ENCODE data around the gene PIP5K1B. TPM values are rescaled to one million over a fixed set of nuclear protein-coding genes. Genes with fewer than 3 reads are reported as not detected.

Gene PIP5K1B
- total RNA-seq, 1 experiment from 2014 or later, result not detected

- no TSS peak for BruUV-seq (replicated peaks)
- CTCF ChIA-PET, result no interaction called here
- Histone ChIP-seq H3K27me3 (ENCODE audit: control insufficient read depth, insufficient read depth, low read length) (no peaks in the 10 kb centered on the region), H3K4me1 (ENCODE audit: control insufficient read depth, insufficient read depth, low read length) (no peaks in the 10 kb centered on the region), H3K36me3 (ENCODE audit: control insufficient read depth, insufficient read depth, low read length) (no peaks in the 10 kb centered on the region), H3K4me3 (ENCODE audit: low read depth in 2 of 2, low read length in 2 of 2) (no peak overlapping the region), H3K27ac (ENCODE audit: low read length) (no peak overlapping the region), H3K9me3 (ENCODE audit: control insufficient read depth, insufficient read depth, low read depth, low read length) (no peaks in the 10 kb centered on the region)
- ATAC-seq (no peak), DNase-seq (ENCODE audit: low read depth, low spot score) (no peak)
- TF ChIP-seq POLR2AphosphoS5 (IDR thresholded peaks at IDR 0.05; ENCODE audit: low read depth, low read length) (no peak), SIN3A (IDR thresholded peaks at IDR 0.05; ENCODE audit: borderline replicate concordance, insufficient read depth, low read depth, low read length) (no peak), REST (IDR thresholded peaks at IDR 0.05; ENCODE audit: insufficient read depth in 1 of 2, low read depth in 2 of 2, low read length in 1 of 2) (no peak), CTCF (IDR thresholded peaks at IDR 0.05) (no peak), TCF7L2 (IDR thresholded peaks at IDR 0.05; ENCODE audit: low read depth, low read length) (no peak)
- intact Hi-C loops (cut with micrococcal nuclease; ENCODE audit: unreplicated experiment) (no loop called here), in situ Hi-C loops (cut with HindIII; ENCODE audit: low pct_unique_long_range_greater_than_20kb, low sequenced_read_pairs) (no loop called here)
- POLR2A ChIA-PET, result no interaction called here
These were observed 131.7 kb downstream of the PIP5K1B start for GRCh38 chr9:68836788-68837187.

- no peaks in the 10 kb centered on the region for H3K4me1 ChIP-seq (ENCODE audit: control insufficient read depth, insufficient read depth, low read length)
- no TSS peak for BruUV-seq (replicated peaks)
- ChIA-PET CTCF (interaction anchor here (0.6 kb wide), 1 partner anchor 172 kb away, joined by 3 read pairs; no protein-coding TSS in a partner anchor), POLR2A (no interaction called here)
- H3K27me3 ChIP-seq (ENCODE audit: control insufficient read depth, insufficient read depth, low read length), result no peaks in the 10 kb centered on the region
- no peak overlapping the region for H3K4me3 ChIP-seq (ENCODE audit: low read depth in 2 of 2, low read length in 2 of 2)
- in situ Hi-C loops (cut with HindIII; ENCODE audit: low pct_unique_long_range_greater_than_20kb, low sequenced_read_pairs) (no loop called here), intact Hi-C loops (cut with micrococcal nuclease; ENCODE audit: unreplicated experiment) (no loop called here)
- DNase-seq (ENCODE audit: low read depth, low spot score) (no peak), ATAC-seq (no peak)
- no peaks in the 10 kb centered on the region for H3K36me3 ChIP-seq (ENCODE audit: control insufficient read depth, insufficient read depth, low read length)
- TF ChIP-seq REST (IDR thresholded peaks at IDR 0.05; ENCODE audit: insufficient read depth in 1 of 2, low read depth in 2 of 2, low read length in 1 of 2), result no peak
- TF ChIP-seq TCF7L2 (IDR thresholded peaks at IDR 0.05; ENCODE audit: low read depth, low read length), result no peak
- no peak for TF ChIP-seq CTCF (IDR thresholded peaks at IDR 0.05)
- no peak for TF ChIP-seq SIN3A (IDR thresholded peaks at IDR 0.05; ENCODE audit: borderline replicate concordance, insufficient read depth, low read depth, low read length)
- TF ChIP-seq POLR2AphosphoS5 (IDR thresholded peaks at IDR 0.05; ENCODE audit: low read depth, low read length), result no peak
- no peak overlapping the region for H3K27ac ChIP-seq (ENCODE audit: low read length)
- no peaks in the 10 kb centered on the region for H3K9me3 ChIP-seq (ENCODE audit: control insufficient read depth, insufficient read depth, low read depth, low read length)
These were observed 133.2 kb downstream of the PIP5K1B start for GRCh38 chr9:68838245-68838644.
